ENCODE data around the gene RPP30.

The RPP30 gene

DNA sequence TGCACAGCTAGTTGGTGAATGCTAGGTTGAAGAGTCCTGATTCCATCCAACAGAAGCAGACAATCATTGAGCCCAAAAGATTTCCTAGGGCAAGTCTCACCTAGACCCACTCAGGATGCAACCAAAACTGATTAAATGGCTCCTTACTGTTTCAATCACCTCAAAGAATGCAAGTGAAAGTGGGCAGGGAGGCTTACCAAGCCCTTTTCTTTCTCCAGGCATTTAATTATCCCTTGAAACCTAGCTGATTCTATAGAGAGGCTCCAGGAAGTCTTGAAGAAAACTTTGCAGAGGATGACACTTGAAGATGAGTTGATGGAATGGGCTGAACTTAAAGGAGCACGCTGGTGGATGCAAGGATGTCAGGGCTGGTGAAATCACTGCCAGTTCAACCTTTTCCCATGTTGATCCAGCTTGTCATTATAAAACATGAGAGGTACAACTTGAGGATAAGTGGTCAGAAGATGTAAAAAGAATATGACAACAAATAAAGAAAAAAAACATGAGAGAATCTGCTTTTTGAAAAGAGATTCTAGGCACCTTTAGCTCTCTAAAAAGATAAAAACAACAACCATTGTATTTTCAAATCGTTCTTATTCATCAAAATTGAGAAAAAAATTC, 51.4 kb downstream of the RPP30 start:
- DNase-seq (ENCODE audit: low spot score), result no peak
- no peak for TF ChIP-seq CTCF (conservative IDR thresholded peaks at IDR 0.05; ENCODE audit: low read depth)
- CTCF ChIA-PET, result interaction anchor here (1.6 kb wide), 1 partner anchor 12 kb away, joined by 4 read pairs; no protein-coding TSS in a partner anchor
- H3K27ac ChIP-seq, result no peak overlapping the region
- POLR2A ChIA-PET (ENCODE audit: low non-redundant PET), result no interaction called here

DNA sequence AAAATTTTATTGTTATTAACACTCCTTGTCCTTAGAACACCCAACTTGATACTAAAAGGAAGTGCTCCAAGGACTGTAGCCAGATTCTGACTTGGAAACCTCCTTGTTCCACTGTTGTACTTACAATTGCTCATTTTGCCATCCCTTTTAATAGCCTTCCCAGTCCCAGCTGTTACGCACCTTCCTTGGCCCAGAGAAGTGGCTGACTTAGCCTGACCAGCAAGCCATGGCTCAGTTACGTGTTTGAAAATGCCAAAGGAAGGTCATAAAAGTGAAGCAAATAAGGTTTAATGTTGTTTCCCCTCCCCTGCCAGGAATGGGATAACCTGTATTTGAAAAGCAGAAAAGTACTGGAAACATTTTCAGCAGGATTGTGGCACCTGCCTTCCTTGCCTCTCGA, 52.8 kb downstream of the RPP30 start:
- H3K27ac ChIP-seq, result no peak overlapping the region
- no peak for DNase-seq (ENCODE audit: low spot score)
- ChIA-PET CTCF (no interaction called here), POLR2A (ENCODE audit: low non-redundant PET) (no interaction called here)
- TF ChIP-seq CTCF (conservative IDR thresholded peaks at IDR 0.05; ENCODE audit: low read depth), result no peak

- POLR2A ChIA-PET (ENCODE audit: low non-redundant PET), result no interaction called here
- H3K27ac ChIP-seq, result no peak overlapping the region
- no peak for DNase-seq (ENCODE audit: low spot score)
- no peak for TF ChIP-seq CTCF (conservative IDR thresholded peaks at IDR 0.05; ENCODE audit: low read depth)
- CTCF ChIA-PET, result interaction anchor here (0.5 to 0.8 kb wide), 2 partner anchors 13 to 941 kb away, joined by 5 to 6 read pairs; no protein-coding TSS in a partner anchor
These were observed 53.6 kb downstream of the RPP30 start for GRCh38 chr10:90925079-90926029.

- ChIA-PET CTCF (interaction anchor here (0.6 kb wide), 1 partner anchor 323 kb away, joined by 3 read pairs; no protein-coding TSS in a partner anchor), POLR2A (ENCODE audit: low non-redundant PET) (no interaction called here)
- no peak for DNase-seq (ENCODE audit: low spot score)
- TF ChIP-seq CTCF (conservative IDR thresholded peaks at IDR 0.05; ENCODE audit: low read depth), result no peak
- no peak overlapping the region for H3K27ac ChIP-seq
These were observed 55.5 kb downstream of the RPP30 start for GRCh38 chr10:90927293-90927692.

DNA sequence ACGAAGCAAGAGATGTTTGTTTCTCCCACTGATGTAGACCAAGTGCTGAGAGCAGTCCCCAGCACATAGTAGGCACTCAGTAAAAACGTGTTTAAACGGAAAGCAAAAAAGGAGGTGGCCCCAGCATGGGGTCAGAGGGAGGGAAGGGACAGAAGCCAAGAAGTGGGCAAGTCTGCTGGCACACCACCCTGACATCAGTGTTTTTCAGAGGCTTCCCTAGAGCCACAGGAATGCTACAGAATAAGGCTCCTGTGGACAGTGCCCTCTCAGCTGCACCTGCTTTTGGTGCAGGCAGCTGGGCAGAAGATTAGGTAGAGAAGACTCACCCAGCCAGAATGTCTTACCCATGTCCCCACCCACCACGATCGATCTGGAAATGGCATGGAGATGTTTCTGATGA, 57.4 kb downstream of the RPP30 start:
- ChIA-PET CTCF (interaction anchor here (0.7 kb wide), 1 partner anchor 18 kb away, joined by 3 read pairs; no protein-coding TSS in a partner anchor), POLR2A (ENCODE audit: low non-redundant PET) (no interaction called here)
- TF ChIP-seq CTCF (conservative IDR thresholded peaks at IDR 0.05; ENCODE audit: low read depth), result no peak
- H3K27ac ChIP-seq, result no peak overlapping the region
- DNase-seq (ENCODE audit: low spot score), result no peak

- DNase-seq (ENCODE audit: low spot score), result no peak
- POLR2A ChIA-PET (ENCODE audit: low non-redundant PET), result no interaction called here
These were observed 58.5 kb downstream of the RPP30 start for GRCh38 chr10:90930070-90930837.

More at GRCh38 chr10:90930070-90930837, 58.5 kb downstream of the RPP30 start:
- CTCF ChIA-PET, result interaction anchor here (0.5 to 0.7 kb wide), 4 partner anchors 19 to 1550 kb away, joined by 3 to 8 read pairs (median 4); no protein-coding TSS in a partner anchor
- no peak overlapping the region for H3K27ac ChIP-seq
- TF ChIP-seq CTCF (conservative IDR thresholded peaks at IDR 0.05; ENCODE audit: low read depth), result no peak
